GM12878 (cell line): Measurements from ENCODE around the gene FASTKD2. TPM values are rescaled to one million over a fixed set of nuclear protein-coding genes. Genes with fewer than 3 reads are reported as not detected.

Source experiments
- CBFB ChIP-seq: IDR thresholded peaks from 2 replicates; pipeline ENCODE4 v1.6.1; 2016; ENCODE audit warnings: antibody characterized with exemption, low read depth
- CREB1 ChIP-seq: IDR thresholded peaks from 2 replicates; pipeline ENCODE4 v1.6.1; 2012; ENCODE audit warnings: low read depth, mild to moderate bottlenecking, inconsistent platforms
- JUND ChIP-seq: IDR thresholded peaks from 2 replicates; pipeline ENCODE4 v1.6.1; 2012; ENCODE audit warnings: low read depth, mild to moderate bottlenecking, low read length, improper control_type of control experiment, moderate library complexity
- MEF2B ChIP-seq: fragments of 450-650 bp; IDR thresholded peaks from 2 replicates; pipeline ENCODE4 v1.6.1; 2018; ENCODE audit warnings: mild to moderate bottlenecking, moderate library complexity; ENCODE audit not compliant: partially characterized antibody, poor library complexity, severe bottlenecking
- MYB ChIP-seq: fragments of 150-350 bp; IDR thresholded peaks from 2 replicates; pipeline ENCODE4 v1.6.1; 2014; ENCODE audit warnings: mild to moderate bottlenecking, low read depth, low read length, borderline replicate concordance
- MYC ChIP-seq: IDR thresholded peaks from 2 replicates; pipeline ENCODE4 v1.6.1; 2011; ENCODE audit warnings: mild to moderate bottlenecking, low read length, moderate library complexity, inconsistent platforms; ENCODE audit not compliant: insufficient read depth, insufficient replicate concordance, insufficient read length, severe bottlenecking
- NFXL1 ChIP-seq: fragments of 450-650 bp; IDR thresholded peaks from 2 replicates; pipeline ENCODE4 v1.6.1; 2017; ENCODE audit warnings: antibody characterized with exemption, mild to moderate bottlenecking, borderline replicate concordance
- PAX5 ChIP-seq: IDR thresholded peaks from 2 replicates; pipeline ENCODE4 v1.6.1; 2011; ENCODE audit warnings: low read depth, low read length, borderline replicate concordance
- POU2F2 ChIP-seq: IDR thresholded peaks from 3 replicates; pipeline ENCODE4 v1.6.1; 2011; ENCODE audit warnings: low read depth, mild to moderate bottlenecking, low read length, borderline replicate concordance
- RBBP5 ChIP-seq: fragments of 200-600 bp; sonication (generic); conservative IDR thresholded peaks from 2 replicates; pipeline ENCODE4 v1.6.1; 2016
- SMARCA5 ChIP-seq: fragments of 450-650 bp; IDR thresholded peaks from 2 replicates; pipeline ENCODE4 v1.6.1; 2017; ENCODE audit warnings: mild to moderate bottlenecking
- SMC3 ChIP-seq: IDR thresholded peaks from 2 replicates; pipeline ENCODE4 v1.6.1; 2011; ENCODE audit warnings: low read length, improper control_type of control experiment, borderline replicate concordance
- STAT3 ChIP-seq: IDR thresholded peaks from 2 replicates; pipeline ENCODE4 v1.6.1; 2011; ENCODE audit warnings: low read depth, low read length, improper control_type of control experiment
- USF2 ChIP-seq: IDR thresholded peaks from 2 replicates; pipeline ENCODE4 v1.6.1; 2011; ENCODE audit warnings: low read depth, low read length, improper control_type of control experiment, borderline replicate concordance
- ZNF384 ChIP-seq: IDR thresholded peaks from 2 replicates; pipeline ENCODE4 v1.6.1; 2012; ENCODE audit warnings: low read depth, mild to moderate bottlenecking, low read length, improper control_type of control experiment, borderline replicate concordance
- polyA plus RNA-seq, 11 experiments: library from polyadenylated mRNA; depleted of rRNA in 4 of 11; unstranded in 6 of 11; stranded (reverse) in 5 of 11; fragments of >200 nt; fragmentation: Nextera tagmentation in 4 of 11; fragmentation: Illumina TruSeq in 1 of 11; extraction: Ambion mirVana in 4 of 11; extraction: Trizol in 1 of 11; gene quantifications; 1 replicate in 1 of 11; 2 replicates in 10 of 11; pipeline versions ENCODE4 v1.2.1 to v1.2.3, GENCODE V29; 2011 to 2016; ENCODE audit warnings: inconsistent platforms in 2 of 11, missing spikeins in 2 of 11, low read depth in 1 of 11
- total RNA-seq, 4 experiments: library from RNA; depleted of rRNA in 3 of 4; stranded (reverse); fragments of >200 nt in 3 of 4; fragmentation: Illumina TruSeq in 1 of 4; extraction: Trizol in 1 of 4; gene quantifications; 2 replicates each; pipeline versions ENCODE4 v1.2.1 to v1.2.3, GENCODE V29; 2013 to 2021
- TF ChIP-seq, protein P1 (sequence below): fragments of 450-650 bp; IDR thresholded peaks from 2 replicates; pipeline ENCODE4 v1.6.1; 2016; ENCODE audit warnings: mild to moderate bottlenecking, moderate library complexity, borderline replicate concordance
- TF ChIP-seq, protein P2 (sequence below): fragments of 450-650 bp; IDR thresholded peaks from 2 replicates; pipeline ENCODE4 v1.6.1; 2017; ENCODE audit warnings: mild to moderate bottlenecking
- TF ChIP-seq, protein P3 (sequence below): fragments of 450-650 bp; formaldehyde crosslinking; IDR thresholded peaks from 2 replicates; pipeline ENCODE4 v1.4.0; 2020; ENCODE audit warnings: mild to moderate bottlenecking, moderate library complexity

FASTKD2 gene
- total and polyA plus RNA-seq, 10 of the 15 experiments (the other 5 are each of a cell fraction or from before 2014, with no cell fraction given) = 32.1 to 115 (median 52.3) TPM

- TF ChIP-seq, protein P1, sequence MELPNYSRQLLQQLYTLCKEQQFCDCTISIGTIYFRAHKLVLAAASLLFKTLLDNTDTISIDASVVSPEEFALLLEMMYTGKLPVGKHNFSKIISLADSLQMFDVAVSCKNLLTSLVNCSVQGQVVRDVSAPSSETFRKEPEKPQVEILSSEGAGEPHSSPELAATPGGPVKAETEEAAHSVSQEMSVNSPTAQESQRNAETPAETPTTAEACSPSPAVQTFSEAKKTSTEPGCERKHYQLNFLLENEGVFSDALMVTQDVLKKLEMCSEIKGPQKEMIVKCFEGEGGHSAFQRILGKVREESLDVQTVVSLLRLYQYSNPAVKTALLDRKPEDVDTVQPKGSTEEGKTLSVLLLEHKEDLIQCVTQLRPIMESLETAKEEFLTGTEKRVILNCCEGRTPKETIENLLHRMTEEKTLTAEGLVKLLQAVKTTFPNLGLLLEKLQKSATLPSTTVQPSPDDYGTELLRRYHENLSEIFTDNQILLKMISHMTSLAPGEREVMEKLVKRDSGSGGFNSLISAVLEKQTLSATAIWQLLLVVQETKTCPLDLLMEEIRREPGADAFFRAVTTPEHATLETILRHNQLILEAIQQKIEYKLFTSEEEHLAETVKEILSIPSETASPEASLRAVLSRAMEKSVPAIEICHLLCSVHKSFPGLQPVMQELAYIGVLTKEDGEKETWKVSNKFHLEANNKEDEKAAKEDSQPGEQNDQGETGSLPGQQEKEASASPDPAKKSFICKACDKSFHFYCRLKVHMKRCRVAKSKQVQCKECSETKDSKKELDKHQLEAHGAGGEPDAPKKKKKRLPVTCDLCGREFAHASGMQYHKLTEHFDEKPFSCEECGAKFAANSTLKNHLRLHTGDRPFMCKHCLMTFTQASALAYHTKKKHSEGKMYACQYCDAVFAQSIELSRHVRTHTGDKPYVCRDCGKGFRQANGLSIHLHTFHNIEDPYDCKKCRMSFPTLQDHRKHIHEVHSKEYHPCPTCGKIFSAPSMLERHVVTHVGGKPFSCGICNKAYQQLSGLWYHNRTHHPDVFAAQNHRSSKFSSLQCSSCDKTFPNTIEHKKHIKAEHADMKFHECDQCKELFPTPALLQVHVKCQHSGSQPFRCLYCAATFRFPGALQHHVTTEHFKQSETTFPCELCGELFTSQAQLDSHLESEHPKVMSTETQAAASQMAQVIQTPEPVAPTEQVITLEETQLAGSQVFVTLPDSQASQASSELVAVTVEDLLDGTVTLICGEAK = peak; percentile 40; the same call in 1 of the 2 replicates
- TF ChIP-seq CBFB (peak; percentile 98), CREB1 (peak; percentile 63), SMC3 (no peak), RBBP5 (no peak), JUND (no peak), STAT3 (no peak), USF2 (no peak), NFXL1 (no peak), MYC (no peak), MYB (no peak), PAX5 (no peak), ZNF384 (no peak), SMARCA5 (no peak), MEF2B (no peak), POU2F2 (peak; percentile 76)
- TF ChIP-seq, protein P2, sequence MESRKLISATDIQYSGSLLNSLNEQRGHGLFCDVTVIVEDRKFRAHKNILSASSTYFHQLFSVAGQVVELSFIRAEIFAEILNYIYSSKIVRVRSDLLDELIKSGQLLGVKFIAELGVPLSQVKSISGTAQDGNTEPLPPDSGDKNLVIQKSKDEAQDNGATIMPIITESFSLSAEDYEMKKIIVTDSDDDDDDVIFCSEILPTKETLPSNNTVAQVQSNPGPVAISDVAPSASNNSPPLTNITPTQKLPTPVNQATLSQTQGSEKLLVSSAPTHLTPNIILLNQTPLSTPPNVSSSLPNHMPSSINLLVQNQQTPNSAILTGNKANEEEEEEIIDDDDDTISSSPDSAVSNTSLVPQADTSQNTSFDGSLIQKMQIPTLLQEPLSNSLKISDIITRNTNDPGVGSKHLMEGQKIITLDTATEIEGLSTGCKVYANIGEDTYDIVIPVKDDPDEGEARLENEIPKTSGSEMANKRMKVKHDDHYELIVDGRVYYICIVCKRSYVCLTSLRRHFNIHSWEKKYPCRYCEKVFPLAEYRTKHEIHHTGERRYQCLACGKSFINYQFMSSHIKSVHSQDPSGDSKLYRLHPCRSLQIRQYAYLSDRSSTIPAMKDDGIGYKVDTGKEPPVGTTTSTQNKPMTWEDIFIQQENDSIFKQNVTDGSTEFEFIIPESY = no peak
- TF ChIP-seq, protein P3, sequence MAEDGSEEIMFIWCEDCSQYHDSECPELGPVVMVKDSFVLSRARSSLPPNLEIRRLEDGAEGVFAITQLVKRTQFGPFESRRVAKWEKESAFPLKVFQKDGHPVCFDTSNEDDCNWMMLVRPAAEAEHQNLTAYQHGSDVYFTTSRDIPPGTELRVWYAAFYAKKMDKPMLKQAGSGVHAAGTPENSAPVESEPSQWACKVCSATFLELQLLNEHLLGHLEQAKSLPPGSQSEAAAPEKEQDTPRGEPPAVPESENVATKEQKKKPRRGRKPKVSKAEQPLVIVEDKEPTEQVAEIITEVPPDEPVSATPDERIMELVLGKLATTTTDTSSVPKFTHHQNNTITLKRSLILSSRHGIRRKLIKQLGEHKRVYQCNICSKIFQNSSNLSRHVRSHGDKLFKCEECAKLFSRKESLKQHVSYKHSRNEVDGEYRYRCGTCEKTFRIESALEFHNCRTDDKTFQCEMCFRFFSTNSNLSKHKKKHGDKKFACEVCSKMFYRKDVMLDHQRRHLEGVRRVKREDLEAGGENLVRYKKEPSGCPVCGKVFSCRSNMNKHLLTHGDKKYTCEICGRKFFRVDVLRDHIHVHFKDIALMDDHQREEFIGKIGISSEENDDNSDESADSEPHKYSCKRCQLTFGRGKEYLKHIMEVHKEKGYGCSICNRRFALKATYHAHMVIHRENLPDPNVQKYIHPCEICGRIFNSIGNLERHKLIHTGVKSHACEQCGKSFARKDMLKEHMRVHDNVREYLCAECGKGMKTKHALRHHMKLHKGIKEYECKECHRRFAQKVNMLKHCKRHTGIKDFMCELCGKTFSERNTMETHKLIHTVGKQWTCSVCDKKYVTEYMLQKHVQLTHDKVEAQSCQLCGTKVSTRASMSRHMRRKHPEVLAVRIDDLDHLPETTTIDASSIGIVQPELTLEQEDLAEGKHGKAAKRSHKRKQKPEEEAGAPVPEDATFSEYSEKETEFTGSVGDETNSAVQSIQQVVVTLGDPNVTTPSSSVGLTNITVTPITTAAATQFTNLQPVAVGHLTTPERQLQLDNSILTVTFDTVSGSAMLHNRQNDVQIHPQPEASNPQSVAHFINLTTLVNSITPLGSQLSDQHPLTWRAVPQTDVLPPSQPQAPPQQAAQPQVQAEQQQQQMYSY (CRISPR knock-in tag) = no peak
These were observed at the start of gene FASTKD2, which contains the start of gene MDH1B (continued) for GRCh38 chr2:206765242-206766056.
